ENCODE measurements around the gene TMEM87A. TPM values are rescaled to one million over a fixed set of nuclear protein-coding genes. Genes with fewer than 3 reads are reported as not detected.
"Not testable (repeated sequence)": the region's sequence is repeated elsewhere in the genome, so short reads cannot be mapped to it uniquely, and the experiment has no call there.

The TMEM87A gene
- total and polyA plus RNA-seq, 2 of the 8 experiments (the other 6 are each of a cell fraction or from before 2014, with no cell fraction given): 15.2 to 33.1 TPM

DNA sequence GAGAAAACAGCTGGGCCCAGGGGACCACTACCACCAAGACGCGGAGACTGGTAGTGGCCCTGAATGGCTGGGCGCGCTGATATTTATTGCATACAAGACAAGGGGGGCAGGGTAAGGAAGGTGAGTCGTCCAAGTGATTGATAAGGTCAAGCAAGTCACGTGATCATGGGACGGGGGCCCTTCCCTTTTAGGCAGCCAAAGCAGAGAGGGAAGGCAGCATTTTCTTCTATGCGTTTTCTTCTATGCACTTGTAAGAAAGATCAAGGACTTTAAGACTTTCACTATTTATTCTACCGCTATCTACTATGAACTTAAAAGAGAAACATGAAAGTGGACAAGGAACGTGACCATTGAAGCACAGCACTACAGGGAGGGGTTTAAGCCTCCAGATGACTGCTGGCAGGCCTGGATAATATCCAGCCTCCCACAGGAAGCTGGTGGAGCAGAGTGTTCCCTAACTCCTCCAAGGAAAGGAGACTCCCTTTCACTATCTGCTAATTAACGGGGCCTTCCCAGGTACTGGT lies 43.1 kb upstream of the TMEM87A start:
- H3K23ac ChIP-seq (ENCODE audit: insufficient read length); POLR2A ChIA-PET (ENCODE audit: partially characterized antibody); H3K36me3 ChIP-seq (ENCODE audit: control insufficient read depth in 2 of 4, insufficient read depth in 4 of 4, low read length in 3 of 4); H3K18ac ChIP-seq (ENCODE audit: extremely low read depth, low read length); H4K91ac ChIP-seq (replicated peaks; ENCODE audit: insufficient read length, low read length); H2BK20ac ChIP-seq (ENCODE audit: low read length); H3K56ac ChIP-seq (replicated peaks; ENCODE audit: insufficient read length, low read depth, low read length); H3K4me2 ChIP-seq (ENCODE audit: insufficient read depth in 1 of 2, low read depth in 2 of 2, low read length in 2 of 2); H2BK12ac ChIP-seq (ENCODE audit: low read depth, low read length); H3K4me3 ChIP-seq (ENCODE audit: extremely low read depth in 1 of 4, insufficient read depth in 2 of 4, low read depth in 3 of 4, low read length in 4 of 4); H3K14ac ChIP-seq (ENCODE audit: insufficient read length); H3K79me2 ChIP-seq (ENCODE audit: control insufficient read depth in 1 of 2, insufficient read depth in 2 of 2, low read length in 2 of 2); H3K27me3 ChIP-seq (replicated peaks in 1 of 4; ENCODE audit: control insufficient read depth in 3 of 4, extremely low read depth in 1 of 4, insufficient read depth in 3 of 4, low read length in 3 of 4); H3K79me1 ChIP-seq (ENCODE audit: low read depth, low read length); H2BK120ac ChIP-seq (replicated peaks; ENCODE audit: low read depth, low read length); DNase-seq (ENCODE audit: low read depth in 1 of 2, low spot score in 2 of 2); H3K9me3 ChIP-seq (ENCODE audit: insufficient read depth in 2 of 2, low read depth in 1 of 2, low read length in 1 of 2); H4K8ac ChIP-seq (ENCODE audit: extremely low read depth, insufficient read depth, low read length); H2BK15ac ChIP-seq (ENCODE audit: low read length); H3K9ac ChIP-seq (replicated peaks in 1 of 4; ENCODE audit: extremely low read depth in 1 of 4, low read depth in 3 of 4, low read length in 3 of 4); H3K27ac ChIP-seq (ENCODE audit: low read depth, low read length); H2BK5ac ChIP-seq (ENCODE audit: low read depth, low read length); H3K23me2 ChIP-seq (ENCODE audit: low read depth, low read length); H4K20me1 ChIP-seq (replicated peaks in 1 of 2; ENCODE audit: control insufficient read depth in 1 of 2, insufficient read depth in 2 of 2, low read length in 2 of 2); H3K4ac ChIP-seq (replicated peaks; ENCODE audit: insufficient read length, low read depth, low read length); H4K5ac ChIP-seq (ENCODE audit: insufficient read length, low read depth, low read length); FAIRE-seq; H2AFZ ChIP-seq (ENCODE audit: low read length); H3K4me1 ChIP-seq (replicated peaks in 1 of 4; ENCODE audit: control insufficient read depth in 3 of 4, insufficient read depth in 4 of 4, low read length in 3 of 4); H2AK5ac ChIP-seq (ENCODE audit: low read depth, low read length): not testable (repeated sequence)
- CTCF ChIA-PET (ENCODE audit: partially characterized antibody): interaction anchor here (0.7 kb wide), 1 partner anchor 21 kb away, joined by 3 read pairs; no protein-coding TSS in a partner anchor
- WGBS, 2 experiments (ENCODE audit: extremely low coverage in 1 of 2, insufficient coverage in 1 of 2, insufficient read length in 1 of 2, insufficient replicate concordance in 2 of 2, low coverage in 1 of 2, low lambda C conversion rate in 2 of 2, missing lambda C conversion rate in 1 of 2): 71% methylated on average over 11 of the region's 11 CpGs; no CpG with 5 or more reads in 1 of the 2 experiments
